Measurements from ENCODE around the gene SUSD4.
"Not testable (repeated sequence)": the region's sequence is repeated elsewhere in the genome, so short reads cannot be mapped to it uniquely, and the experiment has no call there.

SUSD4 gene

GRCh38 chr1:223297800-223298199 is 66.2 kb downstream of the SUSD4 start:
- no peak for DNase-seq (ENCODE audit: low read depth in 2 of 2)

- no peak for DNase-seq (ENCODE audit: low read depth in 2 of 2)
These were observed 72.2 kb downstream of the SUSD4 start for GRCh38 chr1:223291796-223292195.

- no peak for DNase-seq (ENCODE audit: low read depth in 2 of 2)
These were observed 73.6 kb downstream of the SUSD4 start for GRCh38 chr1:223290397-223290796.

- DNase-seq (ENCODE audit: low read depth in 2 of 2): no peak
These were observed 74.4 kb downstream of the SUSD4 start for GRCh38 chr1:223289621-223290020.

- no peak for DNase-seq (ENCODE audit: low read depth in 2 of 2)
These were observed 75.2 kb downstream of the SUSD4 start for GRCh38 chr1:223288826-223289225.

GRCh38 chr1:223285452-223285851 is 78.5 kb downstream of the SUSD4 start:
- DNase-seq (ENCODE audit: low read depth in 2 of 2): no peak

GRCh38 chr1:223283697-223284096 is 80.3 kb downstream of the SUSD4 start:
- DNase-seq (ENCODE audit: low read depth in 2 of 2): not testable (repeated sequence)

GRCh38 chr1:223278311-223278710 is 85.7 kb downstream of the SUSD4 start:
- DNase-seq (ENCODE audit: low read depth in 2 of 2): not testable (repeated sequence)

- DNase-seq (ENCODE audit: low read depth in 2 of 2): no peak
These were observed 87.9 kb downstream of the SUSD4 start for GRCh38 chr1:223276029-223276428.

- DNase-seq (ENCODE audit: low read depth in 2 of 2): no peak
These were observed 90.5 kb downstream of the SUSD4 start for GRCh38 chr1:223273511-223273910.

GRCh38 chr1:223271085-223271781 is 92.7 kb downstream of the SUSD4 start:
- DNase-seq (ENCODE audit: low read depth in 2 of 2): no peak

GRCh38 chr1:223270155-223270554 is 93.8 kb downstream of the SUSD4 start:
- DNase-seq (ENCODE audit: low read depth in 2 of 2): no peak

- no peak for DNase-seq (ENCODE audit: low read depth in 2 of 2)
These were observed 95.0 kb downstream of the SUSD4 start for GRCh38 chr1:223269006-223269405.

- DNase-seq (ENCODE audit: low read depth in 2 of 2): no peak
These were observed 97.3 kb downstream of the SUSD4 start for GRCh38 chr1:223266632-223267172.

GRCh38 chr1:223264983-223265908 is 98.7 kb downstream of the SUSD4 start:
- DNase-seq (ENCODE audit: low read depth in 2 of 2): no peak

GRCh38 chr1:223264529-223264928 is 99.4 kb downstream of the SUSD4 start:
- DNase-seq (ENCODE audit: low read depth in 2 of 2): no peak

GRCh38 chr1:223261914-223262313 is 102.1 kb downstream of the SUSD4 start:
- DNase-seq (ENCODE audit: low read depth in 2 of 2): no peak

- DNase-seq (ENCODE audit: low read depth in 2 of 2): no peak
These were observed 103.3 kb downstream of the SUSD4 start for GRCh38 chr1:223260712-223261111.

GRCh38 chr1:223259462-223259861 is 104.5 kb downstream of the SUSD4 start:
- no peak for DNase-seq (ENCODE audit: low read depth in 2 of 2)

GRCh38 chr1:223258751-223259198 is 105.2 kb downstream of the SUSD4 start:
- DNase-seq (ENCODE audit: low read depth in 2 of 2): no peak

- DNase-seq (ENCODE audit: low read depth in 2 of 2): no peak
These were observed 106.0 kb downstream of the SUSD4 start for GRCh38 chr1:223257856-223258550.

GRCh38 chr1:223256034-223256433 is 107.9 kb downstream of the SUSD4 start:
- no peak for DNase-seq (ENCODE audit: low read depth in 2 of 2)
